ENCODE data around the gene PREB. TPM values are rescaled to one million over a fixed set of nuclear protein-coding genes. Genes with fewer than 3 reads are reported as not detected.

The PREB gene
- total RNA-seq, 1 experiment from 2014 or later, result 35.7 TPM

DNA sequence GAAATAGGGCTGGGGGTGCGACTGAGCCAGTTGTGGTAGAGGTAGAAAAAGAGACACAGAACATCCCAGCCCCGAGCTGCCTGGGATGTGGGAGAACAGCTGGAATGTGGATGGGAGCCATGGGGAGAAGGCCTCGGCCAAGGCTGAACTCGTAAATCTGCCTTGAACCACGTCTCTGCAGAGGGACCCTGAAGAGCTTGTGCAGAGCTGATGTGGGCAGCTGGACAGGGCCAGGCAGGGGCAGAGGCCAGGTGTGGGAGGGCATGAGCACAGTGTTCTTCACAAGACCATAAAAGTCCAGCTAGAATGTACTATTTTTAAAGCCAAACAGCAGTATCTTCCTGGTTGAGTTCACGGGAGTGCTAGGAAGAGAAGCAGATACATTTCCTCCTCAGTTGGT, 20.1 kb upstream of the PREB start:
- H3K4me1 ChIP-seq (replicated peaks; ENCODE audit: insufficient read depth), result no peaks in the 10 kb centered on the region
- TF ChIP-seq, protein P1, sequence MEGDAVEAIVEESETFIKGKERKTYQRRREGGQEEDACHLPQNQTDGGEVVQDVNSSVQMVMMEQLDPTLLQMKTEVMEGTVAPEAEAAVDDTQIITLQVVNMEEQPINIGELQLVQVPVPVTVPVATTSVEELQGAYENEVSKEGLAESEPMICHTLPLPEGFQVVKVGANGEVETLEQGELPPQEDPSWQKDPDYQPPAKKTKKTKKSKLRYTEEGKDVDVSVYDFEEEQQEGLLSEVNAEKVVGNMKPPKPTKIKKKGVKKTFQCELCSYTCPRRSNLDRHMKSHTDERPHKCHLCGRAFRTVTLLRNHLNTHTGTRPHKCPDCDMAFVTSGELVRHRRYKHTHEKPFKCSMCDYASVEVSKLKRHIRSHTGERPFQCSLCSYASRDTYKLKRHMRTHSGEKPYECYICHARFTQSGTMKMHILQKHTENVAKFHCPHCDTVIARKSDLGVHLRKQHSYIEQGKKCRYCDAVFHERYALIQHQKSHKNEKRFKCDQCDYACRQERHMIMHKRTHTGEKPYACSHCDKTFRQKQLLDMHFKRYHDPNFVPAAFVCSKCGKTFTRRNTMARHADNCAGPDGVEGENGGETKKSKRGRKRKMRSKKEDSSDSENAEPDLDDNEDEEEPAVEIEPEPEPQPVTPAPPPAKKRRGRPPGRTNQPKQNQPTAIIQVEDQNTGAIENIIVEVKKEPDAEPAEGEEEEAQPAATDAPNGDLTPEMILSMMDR (conservative IDR thresholded peaks at IDR 0.05), result no peak
- H2AFZ ChIP-seq, result no peak overlapping the region
- BruUV-seq (replicated peaks), result no TSS peak
- no peaks in the 10 kb centered on the region for H3K9me2 ChIP-seq (ENCODE audit: insufficient read depth)
- H3K27me3 ChIP-seq (ENCODE audit: insufficient read depth, low read depth), result no peaks in the 10 kb centered on the region
- no peak overlapping the region for H3K4me2 ChIP-seq
- CTCF ChIA-PET, result no interaction called here
- no peak overlapping the region for H3K27ac ChIP-seq
- POLR2A ChIA-PET (ENCODE audit: unreplicated experiment), result interaction anchor here (0.6 kb wide), 1 partner anchor 58 kb away, joined by 4 read pairs; the partner anchor contains the start of genes ATRAID and SLC5A6
- H4K20me1 ChIP-seq (ENCODE audit: insufficient read depth), result no peaks in the 10 kb centered on the region
- no peaks in the 10 kb centered on the region for H3K36me3 ChIP-seq (ENCODE audit: low read depth)
- H3K9me3 ChIP-seq (ENCODE audit: insufficient read depth, low read depth), result no peaks in the 10 kb centered on the region
- no peak overlapping the region for H3K4me3 ChIP-seq
- no peak for DNase-seq
- peaks cover 4% of the 10 kb centered on the region; the same call in 1 of the 2 replicates for H3F3A ChIP-seq (ENCODE audit: insufficient read depth, low read depth)
- no peaks in the 10 kb centered on the region for H3K79me2 ChIP-seq (ENCODE audit: low read depth)
- intact Hi-C loops (cut with micrococcal nuclease; ENCODE audit: unreplicated experiment), result no loop called here

DNA sequence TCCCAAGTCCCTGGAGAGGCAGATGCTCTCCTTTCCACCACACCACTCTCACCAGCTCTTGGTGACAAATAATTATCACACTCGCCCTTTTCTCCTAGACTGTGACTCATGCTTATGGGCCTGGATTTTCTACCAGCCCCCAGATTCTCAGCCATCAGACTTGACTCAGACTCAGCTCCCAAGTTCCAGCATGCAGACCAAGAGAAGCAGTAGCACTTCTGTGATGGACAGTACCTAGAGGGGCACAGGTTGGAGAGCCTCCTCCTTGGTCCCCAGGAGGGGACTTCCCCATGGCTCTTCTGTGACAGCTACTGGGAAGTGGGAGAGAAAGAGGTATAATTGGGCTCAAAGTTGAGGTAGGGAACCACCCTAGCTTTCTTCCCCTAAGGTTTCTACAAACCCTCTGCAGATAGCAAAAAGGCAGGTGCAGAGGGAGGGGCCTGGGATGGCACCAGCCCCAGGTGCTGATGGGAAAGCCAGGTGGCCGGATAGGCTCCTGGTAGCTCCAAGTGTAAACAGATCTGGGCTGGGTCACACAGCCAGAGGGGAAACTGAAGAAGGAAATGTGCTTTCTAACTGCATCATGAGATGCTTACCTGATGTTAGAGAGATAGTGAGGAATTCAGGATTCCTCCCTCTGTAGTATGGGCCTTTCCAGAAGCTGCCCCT, 18.5 kb upstream of the PREB start:
- intact Hi-C loops (cut with micrococcal nuclease; ENCODE audit: unreplicated experiment), result no loop called here
- Histone ChIP-seq H3K4me2 (no peak overlapping the region), H3K4me3 (no peak overlapping the region), H3K27me3 (ENCODE audit: insufficient read depth, low read depth) (no peaks in the 10 kb centered on the region), H3K36me3 (ENCODE audit: low read depth) (no peaks in the 10 kb centered on the region), H3K9me2 (ENCODE audit: insufficient read depth) (no peaks in the 10 kb centered on the region), H3K4me1 (replicated peaks; ENCODE audit: insufficient read depth) (no peaks in the 10 kb centered on the region), H4K20me1 (ENCODE audit: insufficient read depth) (no peaks in the 10 kb centered on the region), H3K9me3 (ENCODE audit: insufficient read depth, low read depth) (no peaks in the 10 kb centered on the region), H3K27ac (no peak overlapping the region), H3K79me2 (ENCODE audit: low read depth) (no peaks in the 10 kb centered on the region), H2AFZ (no peak overlapping the region), H3F3A (ENCODE audit: insufficient read depth, low read depth) (peaks cover 4% of the 10 kb centered on the region; the same call in 1 of the 2 replicates)
- CTCF ChIA-PET, result no interaction called here
- peak; percentile 21 to 37 for DNase-seq
- TF ChIP-seq, protein P1 (conservative IDR thresholded peaks at IDR 0.05), result no peak
- no peak for TF ChIP-seq EZH2 (IDR thresholded peaks at IDR 0.05; ENCODE audit: low read depth)
- BruUV-seq (replicated peaks), result no TSS peak
- POLR2A ChIA-PET (ENCODE audit: unreplicated experiment), result interaction anchor here (0.6 kb wide), 2 partner anchors 185 to 215 kb away, joined by 3 read pairs; no protein-coding TSS in a partner anchor

DNA sequence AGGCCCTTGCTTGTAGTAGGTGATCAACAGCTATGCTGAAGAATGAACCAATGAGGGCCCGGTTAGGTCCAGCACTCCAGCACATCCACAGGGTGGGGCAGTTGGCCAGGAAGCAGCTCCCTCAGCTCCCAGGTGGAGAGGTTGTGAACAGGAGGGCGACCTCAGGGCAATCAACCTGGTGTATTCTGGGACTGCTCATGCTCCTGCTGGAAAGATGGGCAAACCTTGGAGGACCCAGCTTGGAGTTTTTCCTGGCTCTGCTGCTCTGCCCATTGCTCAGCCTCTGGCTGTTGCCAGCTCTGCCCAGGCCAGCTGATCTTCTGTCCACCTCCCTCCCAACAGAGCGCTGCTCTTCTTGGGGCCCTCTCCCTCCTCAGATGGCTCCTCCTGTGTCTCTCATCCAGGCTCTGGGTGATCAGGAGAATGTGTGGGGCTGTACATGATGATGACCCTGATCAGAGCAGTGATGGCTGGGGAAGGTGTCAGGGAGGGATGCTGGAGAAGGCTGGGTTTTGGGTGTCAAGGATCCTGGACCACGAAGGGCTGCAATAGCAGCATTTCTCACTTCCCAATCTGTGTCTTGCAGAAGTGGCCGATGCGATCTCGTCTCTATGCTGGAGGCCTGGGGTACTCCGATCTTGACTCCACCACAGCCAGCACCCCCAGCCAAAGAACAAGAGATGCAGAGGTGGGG, 17.8 kb upstream of the PREB start:
- no peaks in the 10 kb centered on the region for H3K9me3 ChIP-seq (ENCODE audit: insufficient read depth, low read depth)
- no peak for TF ChIP-seq EZH2 (IDR thresholded peaks at IDR 0.05; ENCODE audit: low read depth)
- TF ChIP-seq, protein P1 (conservative IDR thresholded peaks at IDR 0.05), result no peak
- POLR2A ChIA-PET (ENCODE audit: unreplicated experiment), result interaction anchor here (0.6 kb wide), 2 partner anchors 184 to 215 kb away, joined by 3 read pairs; no protein-coding TSS in a partner anchor
- H3F3A ChIP-seq (ENCODE audit: insufficient read depth, low read depth), result peaks cover 4% of the 10 kb centered on the region; the same call in 1 of the 2 replicates
- no peaks in the 10 kb centered on the region for H3K79me2 ChIP-seq (ENCODE audit: low read depth)
- no peak for DNase-seq
- H3K9me2 ChIP-seq (ENCODE audit: insufficient read depth), result no peaks in the 10 kb centered on the region
- H3K4me1 ChIP-seq (replicated peaks; ENCODE audit: insufficient read depth), result no peaks in the 10 kb centered on the region
- H3K27me3 ChIP-seq (ENCODE audit: insufficient read depth, low read depth), result no peaks in the 10 kb centered on the region
- H3K27ac ChIP-seq, result no peak overlapping the region
- no peak overlapping the region for H2AFZ ChIP-seq
- intact Hi-C loops (cut with micrococcal nuclease; ENCODE audit: unreplicated experiment), result no loop called here
- CTCF ChIA-PET, result no interaction called here
- H3K4me3 ChIP-seq, result no peak overlapping the region
- H4K20me1 ChIP-seq (ENCODE audit: insufficient read depth), result no peaks in the 10 kb centered on the region
- no peak overlapping the region for H3K4me2 ChIP-seq
- no TSS peak for BruUV-seq (replicated peaks)
- no peaks in the 10 kb centered on the region for H3K36me3 ChIP-seq (ENCODE audit: low read depth)
